Activated B cell treated with CpG ODN at 0.5 μM for 24 hours (primary cell): Measurements from ENCODE around the gene NKRF. TPM values are rescaled to one million over a fixed set of nuclear protein-coding genes. Genes with fewer than 3 reads are reported as not detected.
A peak's percentile ranks its signal among the peaks of the same experiment; 100 is the strongest.

ENCODE experiments used
- ATAC-seq: fragments of 200-7000 bp; cut with Tn5 transposase; one replicate; pipeline ENCODE4 v1.10.0; 2021; ENCODE audit warnings: low read depth, mild to moderate bottlenecking, moderate library complexity
- CTCF ChIA-PET: fragments of 350-600 bp; sonication (Branson Sonifier 250); formaldehyde crosslinking; loops from one replicate; lab custom pipeline; 2021; ENCODE audit warnings: antibody characterized with exemption; lab: Charles Lee
- POLR2A ChIA-PET: fragments of 350-600 bp; sonication (Branson Sonifier 250); formaldehyde crosslinking; loops from one replicate; lab custom pipeline; 2021; ENCODE audit warnings: antibody characterized with exemption; lab: Charles Lee
- DNase-seq: peaks from one replicate; pipeline ENCODE4 v3.0.0; 2022
- H3K27ac Mint-ChIP-seq: one replicate; pipeline ENCODE4 v1.8.0; 2020; ENCODE audit warnings: mixed read lengths
- H3K27me3 Mint-ChIP-seq: one replicate; pipeline ENCODE4 v1.8.0; 2021; ENCODE audit warnings: mixed read lengths
- H3K36me3 Mint-ChIP-seq: one replicate; pipeline ENCODE4 v1.8.0; 2021; ENCODE audit warnings: low read depth, mixed read lengths
- H3K4me1 Mint-ChIP-seq: one replicate; pipeline ENCODE4 v1.8.0; 2021; ENCODE audit warnings: mixed read lengths
- H3K4me3 Mint-ChIP-seq: one replicate; pipeline ENCODE4 v1.8.0; 2020; ENCODE audit warnings: mild to moderate bottlenecking, mixed read lengths
- H3K9me3 Mint-ChIP-seq: one replicate; pipeline ENCODE4 v1.8.0; 2020; ENCODE audit warnings: mixed read lengths
- intact Hi-C: fragments of 100-400 bp; cut with micrococcal nuclease; formaldehyde crosslinking; loops from one replicate; pipeline ENCODE4 v1.15.1; 2024
- total RNA-seq: library from RNA; stranded (reverse); gene quantifications from 2 replicates; pipeline ENCODE4 v1.2.3, GENCODE V29; 2022
- TF ChIP-seq, protein P1 (sequence below): fragments of 200-600 bp; IDR thresholded peaks from one replicate; pipeline ENCODE4 v1.8.0; 2022; ENCODE audit warnings: antibody characterized with exemption, mild to moderate bottlenecking

Gene NKRF
- total RNA-seq, 1 donor from 2014 or later, result 22.6 TPM

DNA sequence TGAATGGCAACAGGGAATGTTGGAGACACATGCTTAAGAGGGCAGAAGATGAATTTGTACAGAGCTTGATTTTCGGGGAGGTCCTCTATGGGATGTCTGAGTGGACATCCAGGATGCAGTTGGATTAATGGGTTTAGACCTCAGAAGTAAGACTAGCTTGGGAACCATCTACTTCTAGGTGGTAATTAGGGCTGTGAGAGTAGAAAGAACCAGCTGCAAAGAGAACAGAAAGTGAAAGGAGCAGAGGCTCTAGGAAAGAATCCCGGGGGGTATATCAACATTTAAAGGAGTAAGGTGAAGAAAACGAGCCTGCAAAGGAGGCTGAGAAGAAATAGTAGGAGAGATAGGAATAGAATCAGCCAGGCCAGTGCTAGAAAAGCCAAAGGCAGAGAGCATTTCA is 29.0 kb upstream of the NKRF start:
- ChIA-PET CTCF (interaction anchor here (2.1 to 2.3 kb wide), 2 partner anchors 15 to 95 kb away, joined by 7 to 8 read pairs; no protein-coding TSS in a partner anchor), POLR2A (interaction anchor here (1.5 to 5.1 kb wide), 3 partner anchors 14 to 157 kb away, joined by 4 to 42 read pairs (median 15); partner anchors contain the start of genes RPL39 and SEPTIN6)
- no peak for DNase-seq

DNA sequence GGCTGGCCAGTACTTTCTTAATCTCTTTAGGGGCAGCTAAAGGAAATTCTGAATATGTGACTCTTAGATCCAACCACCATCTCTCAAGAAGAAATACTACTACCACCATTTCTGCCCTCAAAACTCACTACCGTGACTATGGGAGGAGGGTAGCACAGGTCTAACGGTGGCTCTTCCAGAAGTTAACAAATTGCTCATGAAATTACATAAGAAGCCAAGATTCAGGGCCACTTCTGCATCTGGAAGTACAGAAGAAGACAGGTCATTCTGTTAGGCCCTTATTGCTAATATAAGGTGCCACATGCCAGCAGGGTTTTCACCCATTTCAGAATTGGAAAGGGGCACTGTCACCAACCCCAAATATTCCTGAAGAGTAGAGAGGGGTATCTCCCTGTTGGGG is 19.6 kb upstream of the NKRF start:
- CTCF ChIA-PET, result no interaction called here
- TF ChIP-seq, protein P1, sequence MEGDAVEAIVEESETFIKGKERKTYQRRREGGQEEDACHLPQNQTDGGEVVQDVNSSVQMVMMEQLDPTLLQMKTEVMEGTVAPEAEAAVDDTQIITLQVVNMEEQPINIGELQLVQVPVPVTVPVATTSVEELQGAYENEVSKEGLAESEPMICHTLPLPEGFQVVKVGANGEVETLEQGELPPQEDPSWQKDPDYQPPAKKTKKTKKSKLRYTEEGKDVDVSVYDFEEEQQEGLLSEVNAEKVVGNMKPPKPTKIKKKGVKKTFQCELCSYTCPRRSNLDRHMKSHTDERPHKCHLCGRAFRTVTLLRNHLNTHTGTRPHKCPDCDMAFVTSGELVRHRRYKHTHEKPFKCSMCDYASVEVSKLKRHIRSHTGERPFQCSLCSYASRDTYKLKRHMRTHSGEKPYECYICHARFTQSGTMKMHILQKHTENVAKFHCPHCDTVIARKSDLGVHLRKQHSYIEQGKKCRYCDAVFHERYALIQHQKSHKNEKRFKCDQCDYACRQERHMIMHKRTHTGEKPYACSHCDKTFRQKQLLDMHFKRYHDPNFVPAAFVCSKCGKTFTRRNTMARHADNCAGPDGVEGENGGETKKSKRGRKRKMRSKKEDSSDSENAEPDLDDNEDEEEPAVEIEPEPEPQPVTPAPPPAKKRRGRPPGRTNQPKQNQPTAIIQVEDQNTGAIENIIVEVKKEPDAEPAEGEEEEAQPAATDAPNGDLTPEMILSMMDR, result no peak
- intact Hi-C loops, result no loop called here

More for the DNA sequence above, 29.0 kb upstream of the NKRF start:
- ATAC-seq, result no peak
- Mint-ChIP-seq H3K4me3 (peak overlapping the region; percentile 69), H3K9me3 (no peaks in the 10 kb centered on the region), H3K36me3 (peaks cover 61% of the 10 kb centered on the region), H3K4me1 (peaks cover 52% of the 10 kb centered on the region), H3K27ac (peak overlapping the region; percentile 93), H3K27me3 (no peaks in the 10 kb centered on the region)
- intact Hi-C loops, result no loop called here
- TF ChIP-seq, protein P1, result no peak

DNA sequence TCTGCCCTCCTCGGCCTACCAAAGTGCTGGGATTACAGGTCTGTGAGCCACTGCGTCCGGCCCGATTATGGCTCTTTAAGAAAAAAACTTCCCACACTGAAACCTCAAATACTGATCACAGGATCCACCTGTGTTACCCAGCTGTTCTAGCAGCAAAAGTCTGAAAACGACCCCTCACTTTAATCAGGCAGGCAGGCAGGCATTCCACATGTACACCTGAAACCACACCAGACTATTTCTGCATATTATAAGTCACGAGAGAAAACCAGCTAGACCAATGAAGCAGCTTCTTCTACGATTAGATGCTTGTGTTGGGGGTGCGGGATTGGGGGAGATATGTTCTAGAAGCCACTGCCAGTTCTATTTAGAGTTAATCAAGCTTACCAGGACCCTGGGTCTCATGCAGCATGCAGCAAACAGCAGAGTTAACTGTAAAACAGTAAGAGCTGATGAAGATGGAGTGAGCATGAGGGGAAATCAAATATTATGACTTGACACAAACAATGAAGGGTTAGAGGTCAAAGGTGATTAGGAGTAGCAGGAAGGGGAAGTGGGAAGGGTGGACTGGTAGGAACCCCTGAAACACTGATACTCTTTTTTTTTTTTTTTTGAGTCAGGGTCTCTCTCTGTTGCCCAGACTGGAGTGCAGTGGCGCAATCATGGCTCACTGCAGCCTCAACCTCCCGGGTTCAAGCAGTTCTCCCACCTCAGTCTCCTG is 18.9 kb upstream of the NKRF start:
- TF ChIP-seq, protein P1, result no peak
- no peaks in the 10 kb centered on the region for H3K9me3 Mint-ChIP-seq
- no peak for ATAC-seq
- DNase-seq, result no peak
- intact Hi-C loops, result no loop called here
- peaks cover 48% of the 10 kb centered on the region for H3K36me3 Mint-ChIP-seq
- H3K27me3 Mint-ChIP-seq, result no peaks in the 10 kb centered on the region
- H3K4me1 Mint-ChIP-seq, result peaks cover 19% of the 10 kb centered on the region
- ChIA-PET POLR2A (interaction anchor here (0.7 to 1.6 kb wide), 3 partner anchors 19 to 167 kb away, joined by 3 to 4 read pairs (median 3); partner anchors contain the start of gene RPL39), CTCF (no interaction called here)
- no peak overlapping the region for H3K4me3 Mint-ChIP-seq
- H3K27ac Mint-ChIP-seq, result peak overlapping the region; percentile 16

More for the DNA sequence above, 19.6 kb upstream of the NKRF start:
- Mint-ChIP-seq H3K27ac (no peak overlapping the region), H3K4me3 (no peak overlapping the region), H3K4me1 (peaks cover 13% of the 10 kb centered on the region), H3K27me3 (no peaks in the 10 kb centered on the region), H3K9me3 (no peaks in the 10 kb centered on the region), H3K36me3 (peaks cover 52% of the 10 kb centered on the region)
- POLR2A ChIA-PET, result interaction anchor here (0.7 kb wide), 1 partner anchor 65 kb away, joined by 3 read pairs; no protein-coding TSS in a partner anchor
- no peak for DNase-seq
- no peak for ATAC-seq

DNA sequence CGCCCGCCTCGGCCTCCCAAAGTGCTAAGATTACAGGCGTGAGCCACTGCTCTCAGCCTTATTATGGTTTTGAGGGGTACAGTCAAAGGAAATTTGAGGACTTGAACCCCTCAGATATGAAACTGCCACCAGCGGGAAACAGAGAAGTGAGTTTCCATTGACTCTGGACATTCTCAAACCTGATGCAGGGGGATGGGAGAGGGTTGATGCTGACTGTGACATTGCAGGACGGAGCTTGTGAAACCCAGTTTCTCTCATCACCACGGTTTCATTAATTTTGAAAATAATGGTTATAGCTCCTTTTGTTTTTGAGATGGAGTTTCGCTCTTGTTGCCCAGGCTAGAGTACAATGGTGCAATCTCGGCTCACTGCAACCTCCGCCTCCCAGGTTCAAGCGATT is 18.2 kb upstream of the NKRF start:
- peaks cover 45% of the 10 kb centered on the region for H3K36me3 Mint-ChIP-seq
- no peak for ATAC-seq
- H3K27me3 Mint-ChIP-seq, result no peaks in the 10 kb centered on the region
- no peak overlapping the region for H3K27ac Mint-ChIP-seq
- H3K4me1 Mint-ChIP-seq, result peaks cover 25% of the 10 kb centered on the region
- H3K4me3 Mint-ChIP-seq, result no peak overlapping the region
- ChIA-PET POLR2A (interaction anchor here (1.4 to 1.6 kb wide), 2 partner anchors 19 to 167 kb away, joined by 3 to 4 read pairs; partner anchors contain the start of gene RPL39), CTCF (no interaction called here)
- H3K9me3 Mint-ChIP-seq, result no peaks in the 10 kb centered on the region
- TF ChIP-seq, protein P1, result no peak
- intact Hi-C loops, result no loop called here
- DNase-seq, result no peak
